HG03060 (cell line): ENCODE results near the gene AHRR.
"Not testable (repeated sequence)": the region's sequence is repeated elsewhere in the genome, so short reads cannot be mapped to it uniquely, and the experiment has no call there.

Experiments
- ATAC-seq: cut with Tn5 transposase; IDR thresholded peaks from one replicate; pipeline ENCODE4 v1.9.1; 2021; ENCODE audit warnings: low read depth, moderate number of reproducible peaks; ENCODE audit not compliant: unreplicated experiment

AHRR gene

GRCh38 chr5:479566-480319 is 158.2 kb downstream of the AHRR start:
- no peak for ATAC-seq

- no peak for ATAC-seq
Measured at GRCh38 chr5:481347-481746, 159.8 kb downstream of the AHRR start.

GRCh38 chr5:482021-482420 is 160.5 kb downstream of the AHRR start:
- ATAC-seq = no peak

- ATAC-seq = no peak
Measured at GRCh38 chr5:482506-482905, 161.0 kb downstream of the AHRR start.

- ATAC-seq = no peak
Measured at GRCh38 chr5:483011-483410, 161.5 kb downstream of the AHRR start.

GRCh38 chr5:483434-484140 is 162.1 kb downstream of the AHRR start:
- no peak for ATAC-seq

- ATAC-seq = no peak
Measured at GRCh38 chr5:484556-484955, 163.0 kb downstream of the AHRR start.

- ATAC-seq = no peak
Measured at GRCh38 chr5:485113-485945, 163.8 kb downstream of the AHRR start.

- no peak for ATAC-seq
Measured at GRCh38 chr5:485946-486491, 164.5 kb downstream of the AHRR start.

GRCh38 chr5:486597-486996 is 165.1 kb downstream of the AHRR start:
- ATAC-seq = not testable (repeated sequence)
